Ascending aorta (tissue), 2 donors: ENCODE measurements around the gene TMEM179. TPM values are rescaled to one million over a fixed set of nuclear protein-coding genes. Genes with fewer than 3 reads are reported as not detected.

Source experiments
- DNase-seq, 2 donors: peaks; one replicate each; pipeline ENCODE4 v3.0.0-alpha.2; 2019; ENCODE audit warnings: low spot score in 2 of 2
- H3K27ac ChIP-seq, 2 donors: fragments of 200-600 bp; sonication (generic); one replicate each; pipeline ENCODE4 v1.5.1; 2016 to 2017; ENCODE audit warnings: mild to moderate bottlenecking in 1 of 2
- H3K27me3 ChIP-seq: fragments of 200-600 bp; sonication (generic); one replicate; pipeline ENCODE4 v1.5.1; 2017
- H3K36me3 ChIP-seq, 2 donors: fragments of 200-600 bp; sonication (generic); one replicate each; pipeline ENCODE4 v1.5.1; 2016
- H3K4me1 ChIP-seq, 2 donors: fragments of 200-600 bp; sonication (generic); one replicate each; pipeline ENCODE4 v1.5.1; 2016 to 2017; ENCODE audit warnings: mild to moderate bottlenecking in 1 of 2
- H3K4me3 ChIP-seq, 2 donors: fragments of 200-600 bp; sonication (generic); one replicate each; pipeline ENCODE4 v1.5.1; 2016 to 2017; ENCODE audit warnings: mild to moderate bottlenecking in 1 of 2
- H3K9me3 ChIP-seq, 2 donors: fragments of 200-600 bp; sonication (generic); one replicate each; pipeline ENCODE4 v1.5.1; 2016
- intact Hi-C: fragments of 100-400 bp; cut with DNase I; formaldehyde crosslinking; loops from one replicate; pipeline ENCODE4 v1.15.1; 2023
- total RNA-seq: library from RNA; depleted of rRNA; stranded (reverse); fragments of >200 nt; gene quantifications from one replicate; pipeline ENCODE4 v1.1.0, GENCODE V29; 2016
- TF ChIP-seq, protein P1 (sequence below), 3 experiments: fragments of 200-600 bp in 2 of 3; fragments of 450-650 bp in 1 of 3; sonication (generic) in 2 of 3; IDR thresholded peaks; one replicate each; pipeline ENCODE4 v1.5.1; 2016 to 2019; ENCODE audit warnings: antibody characterized with exemption in 3 of 3, mild to moderate bottlenecking in 1 of 3, moderate library complexity in 1 of 3

TMEM179 gene
- total RNA-seq, 1 donor from 2014 or later = not detected

GRCh38 chr14:104576232-104576969, 28.2 kb downstream of the TMEM179 start:
- DNase-seq = no peak
- TF ChIP-seq, protein P1, sequence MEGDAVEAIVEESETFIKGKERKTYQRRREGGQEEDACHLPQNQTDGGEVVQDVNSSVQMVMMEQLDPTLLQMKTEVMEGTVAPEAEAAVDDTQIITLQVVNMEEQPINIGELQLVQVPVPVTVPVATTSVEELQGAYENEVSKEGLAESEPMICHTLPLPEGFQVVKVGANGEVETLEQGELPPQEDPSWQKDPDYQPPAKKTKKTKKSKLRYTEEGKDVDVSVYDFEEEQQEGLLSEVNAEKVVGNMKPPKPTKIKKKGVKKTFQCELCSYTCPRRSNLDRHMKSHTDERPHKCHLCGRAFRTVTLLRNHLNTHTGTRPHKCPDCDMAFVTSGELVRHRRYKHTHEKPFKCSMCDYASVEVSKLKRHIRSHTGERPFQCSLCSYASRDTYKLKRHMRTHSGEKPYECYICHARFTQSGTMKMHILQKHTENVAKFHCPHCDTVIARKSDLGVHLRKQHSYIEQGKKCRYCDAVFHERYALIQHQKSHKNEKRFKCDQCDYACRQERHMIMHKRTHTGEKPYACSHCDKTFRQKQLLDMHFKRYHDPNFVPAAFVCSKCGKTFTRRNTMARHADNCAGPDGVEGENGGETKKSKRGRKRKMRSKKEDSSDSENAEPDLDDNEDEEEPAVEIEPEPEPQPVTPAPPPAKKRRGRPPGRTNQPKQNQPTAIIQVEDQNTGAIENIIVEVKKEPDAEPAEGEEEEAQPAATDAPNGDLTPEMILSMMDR (IDR thresholded peaks at IDR 0.05) = no peak
- intact Hi-C loops = no loop called here
- no peaks in the 10 kb centered on the region for H3K9me3 ChIP-seq
- no peaks in the 10 kb centered on the region for H3K27me3 ChIP-seq
- no peaks in the 10 kb centered on the region for H3K36me3 ChIP-seq
- no peak overlapping the region for H3K4me3 ChIP-seq
- H3K4me1 ChIP-seq = peaks cover 7 to 20% of the 10 kb centered on the region in 2 donors
- H3K27ac ChIP-seq = no peak overlapping the region

DNA sequence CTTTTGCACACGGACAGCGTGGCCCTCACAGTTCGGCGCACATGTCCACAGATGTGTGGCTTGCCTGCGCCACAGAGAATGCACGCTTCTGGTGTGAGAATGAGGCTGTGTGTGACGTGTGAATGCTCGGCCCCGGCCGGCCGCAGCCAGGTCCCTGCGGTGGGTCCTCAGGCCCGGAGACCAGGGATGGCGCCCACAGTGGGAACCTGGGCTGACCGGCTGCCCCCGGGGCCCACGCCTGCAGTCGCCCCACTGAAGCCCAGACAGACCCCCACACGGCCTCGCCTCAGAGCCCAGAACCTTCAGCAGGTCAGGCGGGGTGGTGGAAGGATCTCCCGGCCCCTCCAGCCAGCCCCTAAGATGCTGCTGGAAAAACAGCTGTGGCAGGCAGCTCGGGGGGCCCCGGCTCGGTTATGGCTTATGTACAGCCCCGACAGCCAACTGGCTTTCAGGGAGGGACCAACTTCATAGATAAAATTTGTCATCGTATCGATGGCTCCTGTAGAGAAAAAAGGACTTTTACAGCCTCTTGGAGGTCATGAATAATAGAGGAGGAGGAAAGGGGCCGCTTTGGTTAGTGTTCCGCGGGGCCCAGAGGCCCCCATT, 29.5 kb downstream of the TMEM179 start:
- no peaks in the 10 kb centered on the region for H3K9me3 ChIP-seq
- TF ChIP-seq, protein P1 (IDR thresholded peaks at IDR 0.05) = no peak
- peaks cover 3 to 10% of the 10 kb centered on the region in 2 donors for H3K4me1 ChIP-seq
- no peak overlapping the region for H3K4me3 ChIP-seq
- intact Hi-C loops = no loop called here
- H3K36me3 ChIP-seq = no peaks in the 10 kb centered on the region
- H3K27ac ChIP-seq = no peak overlapping the region
- no peak for DNase-seq
- H3K27me3 ChIP-seq = no peaks in the 10 kb centered on the region

GRCh38 chr14:104574536-104574935, 30.0 kb downstream of the TMEM179 start:
- Histone ChIP-seq H3K36me3 (no peaks in the 10 kb centered on the region), H3K27ac (no peak overlapping the region), H3K4me3 (no peak overlapping the region), H3K27me3 (no peaks in the 10 kb centered on the region), H3K9me3 (no peaks in the 10 kb centered on the region), H3K4me1 (peaks cover 0 to 5% of the 10 kb centered on the region in 2 donors)
- DNase-seq = no peak
- intact Hi-C loops = no loop called here
- TF ChIP-seq, protein P1 (IDR thresholded peaks at IDR 0.05) = no peak

GRCh38 chr14:104573930-104574329, 30.6 kb downstream of the TMEM179 start:
- Histone ChIP-seq H3K4me3 (no peak overlapping the region), H3K27ac (no peak overlapping the region), H3K9me3 (no peaks in the 10 kb centered on the region), H3K4me1 (no peaks in the 10 kb centered on the region), H3K36me3 (no peaks in the 10 kb centered on the region), H3K27me3 (no peaks in the 10 kb centered on the region)
- intact Hi-C loops = no loop called here
- DNase-seq = no peak
- TF ChIP-seq, protein P1 (IDR thresholded peaks at IDR 0.05) = no peak

DNA sequence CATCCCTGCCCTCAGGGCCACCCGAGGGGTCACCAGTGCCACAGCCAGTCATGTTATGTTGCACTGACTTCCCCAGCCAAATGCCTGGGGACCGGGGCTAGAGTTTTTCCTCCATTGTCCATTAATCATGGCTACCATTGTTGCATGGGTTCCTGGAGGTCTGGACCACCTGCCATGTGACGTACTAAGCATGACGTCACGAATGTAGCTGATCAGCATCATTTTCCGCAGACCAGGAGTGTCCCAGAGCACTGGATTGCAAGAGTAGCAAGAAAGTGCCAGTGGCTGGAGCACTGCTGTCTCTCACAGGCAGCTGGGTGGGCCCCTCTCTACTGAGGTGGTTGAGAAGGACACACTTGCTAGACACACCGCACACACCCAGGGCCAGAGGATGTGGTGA, 31.9 kb downstream of the TMEM179 start:
- H3K27me3 ChIP-seq = no peaks in the 10 kb centered on the region
- no peaks in the 10 kb centered on the region for H3K36me3 ChIP-seq
- no peaks in the 10 kb centered on the region for H3K9me3 ChIP-seq
- no peaks in the 10 kb centered on the region for H3K4me1 ChIP-seq
- DNase-seq = no peak
- no peak overlapping the region for H3K27ac ChIP-seq
- intact Hi-C loops = no loop called here
- TF ChIP-seq, protein P1 (IDR thresholded peaks at IDR 0.05) = no peak
- no peak overlapping the region for H3K4me3 ChIP-seq
